HepG2 (cell line): ENCODE measurements around the gene THRSP. TPM values are rescaled to one million over a fixed set of nuclear protein-coding genes. Genes with fewer than 3 reads are reported as not detected.
A peak's percentile ranks its signal among the peaks of the same experiment; 100 is the strongest.

ENCODE experiments used
- ATM ChIP-seq: fragments of 450-650 bp; IDR thresholded peaks from 2 replicates; pipeline ENCODE4 v1.7.1; 2017; ENCODE audit warnings: mild to moderate bottlenecking, borderline replicate concordance
- BCL6 ChIP-seq: IDR thresholded peaks from 2 replicates; pipeline ENCODE4 v1.6.1; 2016; ENCODE audit warnings: missing genetic modification reagents, missing compliant biosample characterization
- EEA1 ChIP-seq: sonication (generic); formaldehyde crosslinking; IDR thresholded peaks from 2 replicates; pipeline ENCODE4 v1.5.1; 2020; ENCODE audit warnings: mild to moderate bottlenecking, missing genetic modification reagents, borderline replicate concordance
- EED ChIP-seq: sonication (generic); formaldehyde crosslinking; IDR thresholded peaks from 2 replicates; pipeline ENCODE4 v1.5.0; 2020; ENCODE audit warnings: mild to moderate bottlenecking, missing genetic modification reagents
- ERF ChIP-seq: IDR thresholded peaks from 2 replicates; pipeline ENCODE4 v1.6.1; 2018; ENCODE audit warnings: missing biosample characterization, missing genetic modification reagents
- GABPB1 ChIP-seq: IDR thresholded peaks from 2 replicates; pipeline ENCODE4 v1.6.1; 2016; ENCODE audit warnings: mild to moderate bottlenecking, missing genetic modification reagents, moderate library complexity, missing compliant biosample characterization
- GATAD2A ChIP-seq: IDR thresholded peaks from 2 replicates; pipeline ENCODE4 v1.6.1; 2016
- HDAC2 ChIP-seq: sonication (generic); formaldehyde crosslinking; IDR thresholded peaks from 2 replicates; pipeline ENCODE4 v1.4.0; 2020; ENCODE audit warnings: missing genetic modification reagents
- KMT2B ChIP-seq: IDR thresholded peaks from 2 replicates; pipeline ENCODE4 v1.6.1; 2016; ENCODE audit warnings: missing genetic modification reagents, missing compliant biosample characterization
- NFKB2 ChIP-seq: sonication (generic); formaldehyde crosslinking; IDR thresholded peaks from 2 replicates; pipeline ENCODE4 v1.4.0; 2020; ENCODE audit warnings: missing genetic modification reagents, borderline replicate concordance
- SALL1 ChIP-seq: sonication (generic); formaldehyde crosslinking; IDR thresholded peaks from 2 replicates; pipeline ENCODE4 v1.8.0; 2022; ENCODE audit warnings: mild to moderate bottlenecking, missing genetic modification reagents
- WIZ ChIP-seq: sonication (generic); formaldehyde crosslinking; IDR thresholded peaks from 2 replicates; pipeline ENCODE4 v1.5.1; 2020; ENCODE audit warnings: mild to moderate bottlenecking, missing genetic modification reagents
- YEATS4 ChIP-seq: sonication (generic); formaldehyde crosslinking; IDR thresholded peaks from 2 replicates; pipeline ENCODE4 v1.4.0; 2020; ENCODE audit warnings: missing genetic modification reagents, borderline replicate concordance
- ZFX ChIP-seq: sonication (generic); formaldehyde crosslinking; IDR thresholded peaks from 2 replicates; pipeline ENCODE4 v1.4.0; 2020; ENCODE audit warnings: mild to moderate bottlenecking, low read depth, missing genetic modification reagents, moderate library complexity
- ZFY ChIP-seq: sonication (generic); formaldehyde crosslinking; IDR thresholded peaks from 2 replicates; pipeline ENCODE4 v1.4.0; 2020; ENCODE audit warnings: missing genetic modification reagents
- ZNF317 ChIP-seq: sonication (generic); formaldehyde crosslinking; IDR thresholded peaks from 2 replicates; pipeline ENCODE4 v1.5.0; 2020; ENCODE audit warnings: mild to moderate bottlenecking, missing genetic modification reagents
- ZNF367 ChIP-seq: sonication (generic); formaldehyde crosslinking; IDR thresholded peaks from 2 replicates; pipeline ENCODE4 v1.4.0; 2020; ENCODE audit warnings: missing genetic modification reagents, borderline replicate concordance
- ZNF510 ChIP-seq: sonication (generic); formaldehyde crosslinking; IDR thresholded peaks from 2 replicates; pipeline ENCODE4 v1.4.0; 2020; ENCODE audit warnings: low read depth, mild to moderate bottlenecking, missing genetic modification reagents
- ZNF572 ChIP-seq: sonication (generic); formaldehyde crosslinking; IDR thresholded peaks from 2 replicates; pipeline ENCODE4 v1.5.1; 2020; ENCODE audit warnings: mild to moderate bottlenecking, missing genetic modification reagents
- ZNF660 ChIP-seq: sonication (generic); formaldehyde crosslinking; IDR thresholded peaks from 2 replicates; pipeline ENCODE4 v1.5.1; 2020; ENCODE audit warnings: mild to moderate bottlenecking, low read depth, missing genetic modification reagents, borderline replicate concordance
- ZNF709 ChIP-seq: sonication (generic); formaldehyde crosslinking; IDR thresholded peaks from 2 replicates; pipeline ENCODE4 v1.5.0; 2020; ENCODE audit warnings: mild to moderate bottlenecking, missing genetic modification reagents
- ZSCAN29 ChIP-seq: sonication (generic); formaldehyde crosslinking; conservative IDR thresholded peaks from 2 replicates; pipeline ENCODE4 v1.4.0; 2020; ENCODE audit warnings: mild to moderate bottlenecking, missing genetic modification reagents
- polyA plus RNA-seq, 8 experiments: library from polyadenylated mRNA; depleted of rRNA in 3 of 8; stranded (reverse) in 7 of 8; unstranded in 1 of 8; fragments of >200 nt; fragmentation: Illumina TruSeq in 4 of 8; extraction: Trizol in 4 of 8; gene quantifications; 2 replicates each; pipeline versions ENCODE4 v1.2.1 to v1.2.3, GENCODE V29; 2011 to 2016; ENCODE audit warnings: low read depth in 4 of 8, missing spikeins in 1 of 8, mixed read lengths in 1 of 8; ENCODE audit not compliant: insufficient read depth in 1 of 8
- total RNA-seq, 5 experiments: library from RNA; depleted of rRNA; stranded (reverse); fragments of >200 nt; fragmentation: Illumina TruSeq; extraction: Trizol; gene quantifications; 2 replicates each; pipeline ENCODE4 v1.2.3, GENCODE V29; 2016; ENCODE audit warnings: low read depth in 1 of 5
- TF ChIP-seq, protein P1 (sequence below): sonication (generic); formaldehyde crosslinking; IDR thresholded peaks from 2 replicates; pipeline ENCODE4 v1.4.0; 2020; ENCODE audit warnings: missing genetic modification reagents
- TF ChIP-seq, protein P2 (sequence below): sonication (generic); formaldehyde crosslinking; IDR thresholded peaks from 2 replicates; pipeline ENCODE4 v1.4.0; 2020; ENCODE audit warnings: missing genetic modification reagents
- TF ChIP-seq, protein P3 (sequence below): sonication (generic); formaldehyde crosslinking; IDR thresholded peaks from 2 replicates; pipeline ENCODE4 v1.8.1; 2022; ENCODE audit warnings: mild to moderate bottlenecking, missing genetic modification reagents
- TF ChIP-seq, protein P4 (sequence below): IDR thresholded peaks from 2 replicates; pipeline ENCODE4 v1.6.1; 2018; ENCODE audit warnings: missing genetic modification reagents
- TF ChIP-seq, protein P5 (sequence below): IDR thresholded peaks from 2 replicates; pipeline ENCODE4 v1.6.1; 2016; ENCODE audit warnings: low read depth, borderline replicate concordance

THRSP gene
- total and polyA plus RNA-seq, 2 of the 13 experiments (the other 11 are each of a cell fraction or from before 2014, with no cell fraction given): 0.13 to 0.58 TPM

DNA sequence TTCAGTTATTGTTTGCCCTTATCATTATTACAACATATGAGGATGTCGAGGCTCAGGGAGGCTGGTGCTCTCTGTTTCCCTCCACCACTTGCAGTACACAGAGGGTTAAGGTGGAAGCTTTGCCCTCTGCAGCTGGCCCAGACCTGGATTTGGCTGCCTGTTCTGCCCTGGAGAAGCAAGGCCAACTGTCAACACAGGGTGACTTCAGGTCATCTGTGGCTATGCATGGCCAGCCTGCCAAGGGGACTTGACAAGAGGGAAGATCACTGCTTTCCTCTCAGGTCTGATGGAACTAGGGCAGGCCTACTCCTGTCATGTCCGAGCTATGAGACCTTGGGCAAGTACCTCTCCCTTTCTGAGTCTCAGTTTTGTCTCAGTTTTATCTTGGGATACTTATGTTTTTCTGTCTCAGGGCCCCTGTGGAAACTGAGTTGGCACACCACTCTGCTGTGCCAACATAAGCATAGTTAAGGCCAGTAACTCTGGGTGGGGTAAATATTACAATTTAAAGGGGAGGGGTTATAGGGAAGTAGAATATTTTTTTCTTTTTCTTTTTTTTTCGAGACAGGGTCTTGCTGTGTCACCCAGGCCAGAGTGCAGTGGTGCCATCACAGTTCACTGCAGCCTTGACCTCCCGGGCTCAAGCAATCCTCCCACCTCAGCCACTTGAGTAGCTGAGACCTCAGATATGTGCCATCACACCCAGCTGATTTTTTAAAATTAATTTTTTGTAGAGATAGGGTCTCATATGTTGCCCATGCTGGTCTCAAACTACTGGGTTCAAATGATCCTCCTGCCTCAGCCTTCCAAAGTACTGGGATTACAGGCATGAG, 2.4 kb upstream of the THRSP start (continued):
- TF ChIP-seq EED (CRISPR knock-in tag): no peak
- TF ChIP-seq WIZ (CRISPR knock-in tag): no peak
- peak; percentile 70 for TF ChIP-seq SALL1
- TF ChIP-seq, protein P1, sequence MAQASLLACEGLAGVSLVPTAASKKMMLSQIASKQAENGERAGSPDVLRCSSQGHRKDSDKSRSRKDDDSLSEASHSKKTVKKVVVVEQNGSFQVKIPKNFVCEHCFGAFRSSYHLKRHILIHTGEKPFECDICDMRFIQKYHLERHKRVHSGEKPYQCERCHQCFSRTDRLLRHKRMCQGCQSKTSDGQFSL (CRISPR knock-in tag): no peak
- no peak for TF ChIP-seq ERF (CRISPR knock-in tag)
- no peak for TF ChIP-seq ZNF709 (CRISPR knock-in tag)
- TF ChIP-seq ATM: no peak
- no peak for TF ChIP-seq EEA1 (CRISPR knock-in tag)
- TF ChIP-seq, protein P2, sequence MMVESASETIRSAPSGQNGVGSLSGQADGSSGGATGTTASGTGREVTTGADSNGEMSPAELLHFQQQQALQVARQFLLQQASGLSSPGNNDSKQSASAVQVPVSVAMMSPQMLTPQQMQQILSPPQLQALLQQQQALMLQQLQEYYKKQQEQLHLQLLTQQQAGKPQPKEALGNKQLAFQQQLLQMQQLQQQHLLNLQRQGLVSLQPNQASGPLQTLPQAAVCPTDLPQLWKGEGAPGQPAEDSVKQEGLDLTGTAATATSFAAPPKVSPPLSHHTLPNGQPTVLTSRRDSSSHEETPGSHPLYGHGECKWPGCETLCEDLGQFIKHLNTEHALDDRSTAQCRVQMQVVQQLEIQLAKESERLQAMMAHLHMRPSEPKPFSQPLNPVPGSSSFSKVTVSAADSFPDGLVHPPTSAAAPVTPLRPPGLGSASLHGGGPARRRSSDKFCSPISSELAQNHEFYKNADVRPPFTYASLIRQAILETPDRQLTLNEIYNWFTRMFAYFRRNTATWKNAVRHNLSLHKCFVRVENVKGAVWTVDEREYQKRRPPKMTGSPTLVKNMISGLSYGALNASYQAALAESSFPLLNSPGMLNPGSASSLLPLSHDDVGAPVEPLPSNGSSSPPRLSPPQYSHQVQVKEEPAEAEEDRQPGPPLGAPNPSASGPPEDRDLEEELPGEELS (CRISPR knock-in tag): peak; percentile 30; the same call in 1 of the 2 replicates
- TF ChIP-seq ZFY (CRISPR knock-in tag): peak; percentile 65
- TF ChIP-seq GABPB1 (CRISPR knock-in tag): no peak
- TF ChIP-seq ZNF572 (CRISPR knock-in tag): no peak
- TF ChIP-seq ZFX (CRISPR knock-in tag): peak; percentile 64
- TF ChIP-seq, protein P3, sequence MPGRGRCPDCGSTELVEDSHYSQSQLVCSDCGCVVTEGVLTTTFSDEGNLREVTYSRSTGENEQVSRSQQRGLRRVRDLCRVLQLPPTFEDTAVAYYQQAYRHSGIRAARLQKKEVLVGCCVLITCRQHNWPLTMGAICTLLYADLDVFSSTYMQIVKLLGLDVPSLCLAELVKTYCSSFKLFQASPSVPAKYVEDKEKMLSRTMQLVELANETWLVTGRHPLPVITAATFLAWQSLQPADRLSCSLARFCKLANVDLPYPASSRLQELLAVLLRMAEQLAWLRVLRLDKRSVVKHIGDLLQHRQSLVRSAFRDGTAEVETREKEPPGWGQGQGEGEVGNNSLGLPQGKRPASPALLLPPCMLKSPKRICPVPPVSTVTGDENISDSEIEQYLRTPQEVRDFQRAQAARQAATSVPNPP (CRISPR knock-in tag): no peak
- no peak for TF ChIP-seq KMT2B
- no peak for TF ChIP-seq ZNF510
- no peak for TF ChIP-seq BCL6
- no peak for TF ChIP-seq ZSCAN29 (CRISPR knock-in tag)
- TF ChIP-seq ZNF367 (CRISPR knock-in tag): no peak
- TF ChIP-seq ZNF660 (CRISPR knock-in tag): no peak
- no peak for TF ChIP-seq NFKB2 (CRISPR knock-in tag)
- TF ChIP-seq YEATS4 (CRISPR knock-in tag): peak; percentile 40; the same call in 1 of the 2 replicates
- peak; percentile 38; the same call in 1 of the 2 replicates for TF ChIP-seq GATAD2A
- TF ChIP-seq, protein P4, sequence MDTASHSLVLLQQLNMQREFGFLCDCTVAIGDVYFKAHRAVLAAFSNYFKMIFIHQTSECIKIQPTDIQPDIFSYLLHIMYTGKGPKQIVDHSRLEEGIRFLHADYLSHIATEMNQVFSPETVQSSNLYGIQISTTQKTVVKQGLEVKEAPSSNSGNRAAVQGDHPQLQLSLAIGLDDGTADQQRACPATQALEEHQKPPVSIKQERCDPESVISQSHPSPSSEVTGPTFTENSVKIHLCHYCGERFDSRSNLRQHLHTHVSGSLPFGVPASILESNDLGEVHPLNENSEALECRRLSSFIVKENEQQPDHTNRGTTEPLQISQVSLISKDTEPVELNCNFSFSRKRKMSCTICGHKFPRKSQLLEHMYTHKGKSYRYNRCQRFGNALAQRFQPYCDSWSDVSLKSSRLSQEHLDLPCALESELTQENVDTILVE: no peak
- no peak; the same call in 1 of the 2 replicates for TF ChIP-seq HDAC2 (CRISPR knock-in tag)
- no peak for TF ChIP-seq ZNF317 (CRISPR knock-in tag)
- TF ChIP-seq, protein P5, sequence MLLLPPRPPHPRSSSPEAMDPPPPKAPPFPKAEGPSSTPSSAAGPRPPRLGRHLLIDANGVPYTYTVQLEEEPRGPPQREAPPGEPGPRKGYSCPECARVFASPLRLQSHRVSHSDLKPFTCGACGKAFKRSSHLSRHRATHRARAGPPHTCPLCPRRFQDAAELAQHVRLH (CRISPR knock-in tag): 0 out of 2 replicates have a peak, but pooled peaks have one; percentile 28
